ENCODE data around the gene SCARB1.

DNA sequence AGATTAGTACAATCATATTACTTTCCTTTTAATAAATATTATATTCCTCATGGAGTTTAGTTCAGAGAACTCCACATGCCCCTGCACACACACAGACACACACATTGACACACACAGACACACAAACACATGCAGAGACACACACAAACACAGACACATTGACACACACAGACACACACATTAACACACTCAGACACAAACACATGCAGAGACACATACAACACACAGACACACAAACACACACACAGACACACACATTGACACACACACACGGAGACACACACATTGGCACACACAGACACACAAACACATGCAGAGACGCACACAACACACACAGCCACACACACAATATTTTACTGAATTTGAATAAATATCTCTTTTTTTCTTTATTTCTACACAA is 12.5 kb upstream of the SCARB1 start:
- TF ChIP-seq, protein P1, sequence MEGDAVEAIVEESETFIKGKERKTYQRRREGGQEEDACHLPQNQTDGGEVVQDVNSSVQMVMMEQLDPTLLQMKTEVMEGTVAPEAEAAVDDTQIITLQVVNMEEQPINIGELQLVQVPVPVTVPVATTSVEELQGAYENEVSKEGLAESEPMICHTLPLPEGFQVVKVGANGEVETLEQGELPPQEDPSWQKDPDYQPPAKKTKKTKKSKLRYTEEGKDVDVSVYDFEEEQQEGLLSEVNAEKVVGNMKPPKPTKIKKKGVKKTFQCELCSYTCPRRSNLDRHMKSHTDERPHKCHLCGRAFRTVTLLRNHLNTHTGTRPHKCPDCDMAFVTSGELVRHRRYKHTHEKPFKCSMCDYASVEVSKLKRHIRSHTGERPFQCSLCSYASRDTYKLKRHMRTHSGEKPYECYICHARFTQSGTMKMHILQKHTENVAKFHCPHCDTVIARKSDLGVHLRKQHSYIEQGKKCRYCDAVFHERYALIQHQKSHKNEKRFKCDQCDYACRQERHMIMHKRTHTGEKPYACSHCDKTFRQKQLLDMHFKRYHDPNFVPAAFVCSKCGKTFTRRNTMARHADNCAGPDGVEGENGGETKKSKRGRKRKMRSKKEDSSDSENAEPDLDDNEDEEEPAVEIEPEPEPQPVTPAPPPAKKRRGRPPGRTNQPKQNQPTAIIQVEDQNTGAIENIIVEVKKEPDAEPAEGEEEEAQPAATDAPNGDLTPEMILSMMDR (IDR thresholded peaks at IDR 0.05) = no peak
- TF ChIP-seq POLR2A (IDR thresholded peaks at IDR 0.05) = no peak

Measured in tibial nerve (tissue), 3 donors.